CD4-positive, alpha-beta T cell treated with Interferon gamma for 1 hour (primary cell): ENCODE measurements around the gene SCN1B.
"Not testable (repeated sequence)": the region's sequence is repeated elsewhere in the genome, so short reads cannot be mapped to it uniquely, and the experiment has no call there.

Experiments used
- DNase-seq: peaks from one replicate; pipeline ENCODE4 v3.0.0-alpha.2; 2020

SCN1B gene

DNA sequence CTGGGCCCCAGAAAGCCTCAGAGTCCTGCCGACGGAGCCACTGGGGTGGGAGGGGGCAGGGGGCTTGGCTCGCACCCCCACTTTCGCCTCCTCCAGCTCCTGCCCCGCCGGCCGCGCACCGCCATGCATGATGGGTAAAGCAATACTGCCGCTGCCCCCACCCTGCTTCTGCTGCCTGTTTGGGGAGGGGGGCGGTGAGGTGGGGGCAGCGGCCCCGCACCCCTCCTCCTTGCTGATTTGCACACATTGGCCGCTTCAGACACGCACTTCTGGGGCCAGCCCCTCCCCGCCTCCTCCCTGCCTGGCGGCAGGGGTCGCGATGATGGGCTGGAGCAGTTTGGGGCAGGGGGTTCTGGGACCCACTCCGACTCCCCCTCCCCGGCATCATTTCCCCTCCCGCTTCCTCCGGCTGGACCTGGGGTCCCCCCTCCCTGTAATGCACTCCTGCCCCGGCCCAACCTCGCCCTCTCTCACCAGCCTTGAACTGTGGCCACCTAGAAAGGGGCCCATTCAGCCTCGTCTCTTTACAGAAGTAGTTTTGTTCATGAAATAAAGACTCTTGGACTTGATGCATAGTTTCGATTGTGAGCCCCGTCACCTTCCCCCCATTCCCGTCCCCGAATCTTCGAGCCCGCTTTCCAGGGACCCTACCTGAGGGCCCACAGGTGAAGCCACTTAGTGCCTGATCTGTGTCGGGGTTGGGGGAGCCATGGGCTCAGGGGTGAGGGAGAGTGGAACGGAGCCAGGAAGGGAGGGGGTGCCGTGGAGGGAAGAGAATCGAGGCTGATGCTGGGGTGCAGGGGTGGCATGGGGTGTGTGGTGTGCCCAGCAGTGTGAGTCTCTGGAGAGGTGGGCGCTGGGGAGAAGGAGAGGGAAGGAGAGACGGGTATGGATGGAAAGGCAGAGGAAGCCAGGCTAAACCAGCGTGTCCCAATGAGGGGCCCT, 9.9 kb downstream of the SCN1B start:
- no peak for DNase-seq

DNA sequence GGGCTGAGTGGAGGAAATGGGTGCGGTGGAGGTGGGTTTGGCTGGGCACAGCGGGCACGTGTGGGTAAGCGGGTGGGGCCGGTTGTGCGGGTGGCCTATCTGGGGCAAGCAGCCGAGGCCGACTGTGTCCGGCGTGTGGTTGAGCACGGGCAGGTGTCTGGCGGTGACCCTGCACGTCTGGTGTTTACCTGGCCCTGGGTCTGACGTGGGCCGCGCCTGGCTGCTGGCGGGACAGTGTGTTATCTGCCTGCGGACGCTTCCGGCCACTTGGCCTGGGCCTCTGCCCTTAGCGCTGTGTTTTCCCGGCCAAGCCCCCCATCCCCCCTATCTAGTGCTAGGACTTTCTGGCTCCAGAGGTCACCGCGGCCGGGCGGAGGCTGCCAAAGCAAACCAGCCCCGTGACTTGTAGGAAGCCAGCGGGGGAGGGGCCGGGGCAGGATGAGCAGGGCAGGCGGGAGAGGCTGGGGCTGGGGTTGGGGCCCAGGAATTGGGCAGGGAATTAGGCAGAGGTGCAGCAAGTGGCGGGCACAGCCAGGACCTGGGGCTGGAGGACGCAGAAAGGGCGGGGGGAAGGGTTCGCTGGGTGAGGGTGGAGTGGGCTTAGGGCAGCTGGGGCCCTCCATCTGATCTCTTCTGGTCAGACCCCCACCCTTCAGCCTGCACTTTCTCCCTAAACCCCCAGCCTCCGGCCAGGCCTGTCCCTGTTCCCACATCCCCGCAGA, 10.7 kb downstream of the SCN1B start:
- DNase-seq = peak; percentile 58

DNA sequence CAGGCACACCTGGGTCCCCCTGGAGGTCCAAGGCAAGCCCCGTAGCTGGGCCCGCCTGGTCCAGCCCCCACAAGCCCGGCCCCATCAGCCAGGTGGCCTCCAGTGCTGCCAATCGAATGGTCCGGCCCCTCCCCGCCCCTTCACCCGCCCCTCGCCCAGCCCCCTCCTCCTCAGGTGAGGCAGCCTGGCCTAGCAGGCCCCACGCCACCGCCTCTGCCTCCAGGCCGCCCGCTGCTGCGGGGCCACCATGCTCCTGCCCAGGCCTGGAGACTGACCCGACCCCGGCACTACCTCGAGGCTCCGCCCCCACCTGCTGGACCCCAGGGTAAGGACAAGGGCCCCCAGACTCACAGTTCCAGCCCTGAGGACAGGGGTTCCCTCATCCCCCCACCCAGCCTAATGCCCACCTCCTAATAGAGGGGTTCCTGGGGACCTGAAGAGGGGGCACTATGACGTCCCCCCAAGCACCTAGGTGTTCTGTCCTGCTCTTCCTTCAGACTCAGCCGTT, 11.3 kb downstream of the SCN1B start, which contains the start of gene HPN:
Gene HPN, plus strand, starts transcription at position 174 of the 508 bp plus-strand sequence. CDS start 786 bp downstream, outside the sequence.
- no peak for DNase-seq

DNA sequence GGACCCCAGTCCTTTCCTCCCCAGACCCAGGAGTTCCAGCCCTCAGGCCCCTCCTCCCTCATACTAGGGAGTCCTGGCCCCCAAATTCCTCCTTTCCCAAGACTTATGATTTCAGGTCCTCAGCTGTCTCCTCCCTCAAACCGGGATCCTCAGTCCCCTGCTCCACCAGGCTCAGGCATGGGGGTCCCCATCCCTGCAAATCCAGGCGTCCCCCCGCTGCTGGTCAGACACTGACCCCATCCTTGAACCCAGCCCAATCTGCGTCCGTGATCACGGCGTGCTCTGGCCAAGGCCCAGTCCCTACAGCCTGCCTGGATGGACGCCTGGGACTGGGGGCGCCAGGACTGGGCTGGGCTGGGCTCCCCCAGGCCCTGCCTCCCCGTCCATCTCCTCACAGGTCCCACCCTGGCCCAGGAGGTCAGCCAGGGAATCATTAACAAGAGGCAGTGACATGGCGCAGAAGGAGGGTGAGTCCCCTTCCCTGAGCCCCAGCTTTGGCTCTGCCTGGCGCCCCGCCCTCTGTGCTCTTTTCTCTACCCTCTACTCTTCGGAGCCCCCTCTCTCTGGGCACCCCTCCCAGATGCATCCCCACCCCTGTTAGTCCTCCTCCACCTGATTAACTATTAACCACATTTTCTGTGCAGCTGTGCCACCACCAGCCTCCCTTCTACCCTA, 11.9 kb downstream of the SCN1B start:
- no peak for DNase-seq

DNA sequence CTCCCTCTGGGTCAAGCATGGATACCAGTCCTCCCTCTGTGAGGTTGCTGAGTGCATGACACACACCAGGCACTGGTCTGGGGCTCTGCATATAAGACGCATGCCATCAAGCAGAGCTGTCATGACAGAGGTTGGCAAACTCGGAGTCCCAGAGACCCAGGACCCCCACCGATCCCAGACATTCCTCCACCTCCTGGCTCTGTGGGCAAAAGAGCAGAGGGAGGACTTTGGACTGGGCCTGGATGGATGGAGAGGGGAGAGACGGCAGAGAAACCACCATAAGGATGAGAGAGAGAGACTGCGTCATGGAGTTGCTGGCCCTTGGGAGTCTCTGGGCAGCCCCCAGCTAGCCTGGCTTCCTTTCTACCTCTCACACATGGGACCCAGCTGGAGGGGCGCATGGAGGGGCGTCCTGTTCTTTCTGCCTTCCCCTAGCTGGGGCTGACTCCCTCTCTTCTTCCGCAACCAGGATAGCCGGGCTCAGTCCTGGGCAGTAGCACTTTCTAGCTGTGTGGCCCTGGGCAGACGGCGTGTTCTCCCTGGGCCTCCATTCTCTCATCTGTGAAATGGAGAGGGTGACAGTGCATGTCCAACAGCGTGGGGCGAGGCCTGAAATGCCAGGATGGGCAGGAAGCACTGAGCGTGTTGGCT, 12.8 kb downstream of the SCN1B start:
- DNase-seq = no peak

DNA sequence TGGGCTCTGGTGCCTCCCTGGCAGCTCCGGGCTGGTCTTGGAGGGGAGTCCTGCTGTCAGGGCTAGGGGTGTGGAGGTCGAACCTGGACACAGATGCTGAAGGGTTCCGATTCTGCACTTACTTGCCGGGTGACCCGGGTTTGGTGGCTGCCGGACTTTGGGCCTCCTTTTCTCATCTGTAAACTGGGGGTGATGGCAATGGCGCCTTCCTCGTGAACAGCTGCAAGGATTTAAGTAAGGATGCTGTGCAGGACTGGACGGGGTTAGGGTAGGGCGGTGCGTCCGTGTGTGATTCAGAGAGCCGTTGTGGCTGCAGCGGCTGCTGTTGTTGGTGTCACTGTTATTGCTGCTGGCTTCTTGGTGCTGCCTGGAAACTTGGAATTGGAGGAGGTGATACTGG, 13.6 kb downstream of the SCN1B start:
- DNase-seq = no peak

DNA sequence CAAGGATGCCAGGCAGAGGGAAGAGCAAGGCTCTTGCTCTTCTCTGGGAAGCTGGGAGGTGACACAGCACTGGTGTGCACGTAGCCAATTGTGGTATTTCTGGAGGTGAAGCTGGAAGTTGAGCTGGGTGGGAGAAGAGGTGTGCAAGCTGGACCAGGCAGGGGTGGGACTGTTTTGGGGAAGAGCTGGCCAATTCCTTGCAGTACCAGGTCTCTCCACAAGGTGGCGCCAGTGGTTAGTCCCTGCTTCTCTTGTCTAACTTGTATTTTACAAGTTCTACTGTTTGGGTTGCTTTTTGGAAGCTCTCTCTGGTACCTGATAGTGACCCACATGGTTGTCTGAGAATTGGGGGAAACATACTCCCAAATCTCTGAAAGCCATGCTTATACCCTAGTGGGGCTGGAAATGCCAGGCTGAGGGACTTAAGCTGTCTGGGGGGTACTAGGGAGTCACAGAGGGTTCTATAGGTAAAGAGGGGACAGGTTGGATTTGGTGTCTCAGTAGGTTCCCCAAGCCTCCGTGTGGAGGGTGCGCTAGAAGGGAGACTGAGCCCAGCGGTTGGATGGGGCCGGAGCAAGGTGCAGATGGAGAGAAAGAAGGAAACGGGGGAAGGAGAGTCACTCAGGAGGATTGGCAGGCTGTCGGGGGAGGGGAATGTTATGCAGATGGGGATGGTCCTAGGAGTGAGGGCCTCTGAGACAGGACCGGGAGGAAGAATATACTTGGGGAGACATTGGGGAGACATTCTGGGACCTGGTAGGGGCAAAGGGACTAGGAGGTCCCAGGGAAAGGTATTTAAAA, 14.2 kb downstream of the SCN1B start:
- DNase-seq = peak; percentile 31

DNA sequence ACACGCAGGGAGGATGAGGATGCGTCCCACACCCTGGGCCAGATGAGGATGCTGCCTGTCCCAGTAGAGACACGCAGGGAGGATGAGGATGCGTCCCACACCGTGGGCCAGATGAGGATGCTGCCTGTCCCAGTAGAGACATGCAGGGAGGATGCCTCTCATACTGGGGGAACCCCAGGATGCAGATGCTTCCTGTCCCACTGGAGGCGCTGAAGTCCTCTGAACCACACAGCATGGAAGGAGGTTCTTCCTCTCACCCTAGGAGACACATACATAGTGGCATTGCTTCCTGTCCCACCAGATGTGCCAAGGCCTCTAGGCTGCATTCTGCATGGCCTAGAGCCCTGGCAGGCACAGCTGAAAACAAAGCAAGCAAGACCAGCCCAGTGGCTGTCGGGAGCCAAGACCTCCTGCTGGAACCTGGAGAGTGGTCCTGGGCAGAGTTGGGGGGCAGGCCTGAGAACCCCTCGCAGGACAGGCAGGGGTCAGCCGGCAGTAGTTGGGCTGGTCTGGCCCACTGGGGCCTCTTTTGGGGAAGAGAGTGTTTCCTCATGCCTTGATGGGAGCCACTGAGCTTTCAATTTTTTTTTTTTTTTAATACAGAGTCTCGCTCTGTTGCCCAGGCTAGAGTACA, 15.5 kb downstream of the SCN1B start:
- peak; percentile 50 for DNase-seq

DNA sequence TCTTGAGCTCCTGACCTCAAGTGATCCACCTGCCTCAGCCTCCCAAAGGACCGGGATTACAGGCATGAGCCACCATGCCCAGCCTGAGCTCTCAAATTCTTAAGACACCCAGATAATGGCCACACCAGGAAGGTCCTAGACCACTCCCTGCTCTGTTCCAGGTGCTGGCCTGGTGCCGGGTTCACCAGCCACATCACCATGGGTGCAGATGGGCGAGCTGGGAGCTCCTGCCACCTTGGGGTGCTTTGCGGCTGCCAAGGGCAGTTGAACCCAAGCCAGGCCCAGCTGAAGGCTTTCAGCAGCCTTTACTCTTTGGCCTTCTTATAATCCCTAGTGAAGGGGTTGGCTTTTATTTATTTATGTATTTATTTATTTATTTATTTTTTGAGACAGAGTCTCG, 16.2 kb downstream of the SCN1B start:
- no peak for DNase-seq

DNA sequence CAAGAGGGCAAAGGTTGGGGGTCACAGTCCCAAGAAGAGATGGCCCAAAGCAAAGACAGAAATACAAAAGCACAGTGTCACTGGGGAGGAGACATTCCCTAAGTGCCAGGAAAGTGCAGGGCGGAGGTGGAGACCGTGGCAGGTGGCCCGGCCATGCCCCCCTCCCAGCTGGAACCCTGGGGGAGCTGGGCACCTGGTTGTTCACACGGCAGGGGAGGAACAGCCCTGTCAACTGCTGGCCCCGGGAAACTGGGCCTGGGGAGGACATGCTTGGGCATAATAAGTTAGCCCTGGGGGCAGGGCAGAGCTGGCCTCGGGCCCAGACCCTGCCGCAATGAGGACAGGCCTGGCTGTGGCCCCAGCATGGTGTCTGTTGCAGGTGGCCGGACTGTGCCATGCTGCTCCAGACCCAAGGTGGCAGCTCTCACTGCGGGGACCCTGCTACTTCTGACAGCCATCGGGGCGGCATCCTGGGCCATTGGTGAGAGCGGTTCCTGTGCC, 18.7 kb downstream of the SCN1B start:
- no peak for DNase-seq

DNA sequence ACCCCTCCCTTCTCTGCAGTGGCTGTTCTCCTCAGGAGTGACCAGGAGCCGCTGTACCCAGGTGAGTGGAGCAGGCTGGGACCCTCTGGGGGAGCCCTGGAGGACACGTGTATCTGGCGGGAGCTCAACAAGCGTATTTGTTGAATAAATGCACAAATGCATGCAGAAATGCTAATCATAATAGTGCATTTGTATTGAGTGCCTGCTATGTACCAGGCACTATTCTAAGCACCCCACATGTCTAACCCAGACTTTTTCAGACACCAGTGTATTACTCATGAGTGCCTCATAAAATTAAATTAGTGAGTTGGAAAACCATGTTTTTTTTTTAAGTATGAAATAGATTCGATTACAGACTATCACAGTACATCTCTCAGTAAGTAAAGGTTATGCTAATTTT, 19.2 kb downstream of the SCN1B start:
- no peak for DNase-seq

DNA sequence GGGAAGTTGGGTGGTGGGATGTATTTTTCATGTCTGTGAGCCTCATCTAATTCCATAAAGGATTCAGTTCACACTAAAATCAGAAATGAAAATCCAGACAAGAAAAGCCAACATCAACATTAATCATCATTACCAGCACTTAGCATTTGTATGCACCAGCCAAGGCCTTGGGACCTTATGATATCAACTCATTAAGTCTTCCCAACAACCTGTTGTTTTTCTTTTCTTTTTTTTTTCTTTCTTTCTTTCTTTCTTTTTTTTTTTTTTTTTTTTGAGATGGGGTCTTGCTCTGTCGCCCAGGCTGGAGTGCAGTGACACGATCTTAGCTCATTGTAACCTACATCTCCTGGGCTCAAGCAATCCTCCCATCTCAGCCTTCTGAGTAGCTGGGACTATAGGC, 20.4 kb downstream of the SCN1B start:
- DNase-seq = not testable (repeated sequence)

DNA sequence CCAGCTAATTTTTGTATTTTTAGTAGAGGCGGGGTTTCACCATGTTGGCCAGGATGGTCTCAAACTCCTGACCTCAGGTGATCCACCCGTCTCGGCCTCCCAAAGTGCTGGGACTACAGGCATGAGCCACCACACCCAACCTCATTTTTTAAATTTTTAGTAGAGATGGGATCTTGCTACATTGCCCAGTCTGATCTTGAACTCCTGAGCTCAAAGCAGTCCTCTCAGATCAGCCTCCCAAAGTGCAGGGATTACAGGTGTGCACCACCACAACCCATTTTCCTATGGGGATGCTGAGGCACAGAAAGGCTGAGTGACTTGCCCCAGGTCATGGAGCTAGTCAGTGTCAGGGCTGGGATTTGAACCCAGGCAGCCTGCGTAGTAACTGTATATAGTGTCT, 21.0 kb downstream of the SCN1B start:
- DNase-seq = not testable (repeated sequence)

DNA sequence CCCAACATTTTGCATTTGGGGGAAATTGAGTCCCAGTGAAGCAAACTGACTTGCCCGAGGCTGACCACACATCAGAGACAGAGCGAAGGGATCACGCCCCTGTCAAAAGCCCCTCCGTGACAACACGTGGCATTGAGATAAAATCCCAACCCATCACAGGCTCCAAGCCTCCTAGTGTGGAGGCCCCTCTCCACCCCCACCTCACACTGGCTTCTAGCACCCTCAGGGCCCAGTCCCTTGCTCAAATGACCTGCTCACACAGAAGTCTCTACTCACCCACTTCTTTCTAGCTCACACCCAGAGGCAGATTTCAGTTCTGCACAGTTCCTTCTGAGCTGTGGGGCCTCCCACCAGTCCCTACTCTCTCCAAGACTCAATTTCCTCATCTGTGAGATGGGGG, 21.5 kb downstream of the SCN1B start:
- DNase-seq = no peak

DNA sequence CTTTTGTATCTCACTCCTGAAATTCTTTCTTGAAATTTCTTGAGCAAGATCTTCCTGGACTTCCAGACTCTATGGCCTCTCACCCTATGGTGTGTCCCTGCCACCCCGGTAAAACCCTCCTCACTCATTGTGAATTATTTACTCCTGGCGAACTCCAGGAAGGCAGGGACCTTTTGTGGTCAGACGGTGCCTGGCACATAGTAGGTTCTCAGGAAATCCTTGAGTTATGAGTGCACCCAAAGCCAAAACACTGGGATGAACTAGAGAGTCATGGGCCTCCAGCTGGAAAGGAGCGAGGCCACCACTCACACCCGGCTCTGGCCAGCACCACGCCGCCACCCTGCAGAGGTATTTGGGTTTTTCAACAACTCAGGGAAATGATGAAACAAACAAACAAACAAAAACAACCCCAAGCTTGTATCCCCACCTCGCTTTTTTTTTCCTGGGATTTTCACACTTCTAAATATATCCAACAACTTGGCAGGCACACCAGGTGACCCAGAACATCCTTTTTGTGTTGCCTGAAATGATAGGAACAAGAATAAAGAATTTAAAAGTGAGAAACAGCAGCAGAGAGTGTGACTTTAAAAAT, 22.4 kb downstream of the SCN1B start:
- DNase-seq = no peak

DNA sequence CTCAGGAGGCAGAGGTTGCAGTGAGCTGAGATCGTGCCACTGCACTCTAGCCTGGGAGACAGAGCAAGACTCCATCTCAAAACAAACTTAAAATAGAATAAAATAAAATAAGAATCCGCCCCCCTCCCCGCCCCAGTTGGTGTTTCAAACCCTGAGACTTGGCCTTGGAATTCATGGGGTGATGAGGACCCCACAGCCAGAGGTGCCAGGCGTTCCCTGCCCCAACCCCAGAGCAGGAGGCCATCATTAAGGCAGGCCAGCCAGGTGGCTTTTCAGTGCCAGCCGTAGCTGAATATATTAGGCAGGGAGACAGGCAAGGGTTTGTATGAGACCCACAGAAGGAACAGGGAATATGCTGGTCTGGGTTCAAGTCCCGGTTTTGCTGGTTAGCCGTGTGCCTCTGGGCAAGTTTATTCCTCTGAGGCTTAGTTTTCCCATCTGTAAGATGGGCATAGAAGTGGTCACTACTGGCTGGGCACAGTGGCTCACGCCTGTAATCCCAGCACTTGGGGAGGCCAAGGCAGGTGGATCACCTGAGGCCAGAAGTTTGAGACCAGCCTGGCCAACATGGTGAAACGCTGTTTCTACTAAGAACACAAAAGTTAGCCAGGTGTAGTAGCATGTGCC, 23.5 kb downstream of the SCN1B start:
- no peak for DNase-seq

DNA sequence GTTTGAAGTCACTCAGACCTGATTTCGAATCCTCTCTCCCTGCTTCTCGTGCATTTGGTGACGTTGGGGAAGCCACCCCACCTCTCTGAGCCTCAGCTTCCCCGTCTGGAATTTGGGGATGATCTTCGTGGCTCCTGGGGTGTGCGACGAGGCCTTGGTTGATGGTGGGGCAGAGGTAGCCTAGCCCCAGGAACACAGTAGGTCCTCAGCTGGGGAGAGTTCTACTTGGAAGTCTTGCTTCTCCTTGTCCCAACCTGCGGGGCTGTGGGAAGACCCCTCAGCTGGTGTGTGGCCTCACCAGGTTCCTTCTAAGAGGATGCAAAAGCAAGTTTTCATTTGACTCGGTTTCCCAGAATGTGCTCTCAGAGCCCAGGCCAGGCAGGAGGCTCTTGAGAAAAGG, 24.4 kb downstream of the SCN1B start:
- no peak for DNase-seq

DNA sequence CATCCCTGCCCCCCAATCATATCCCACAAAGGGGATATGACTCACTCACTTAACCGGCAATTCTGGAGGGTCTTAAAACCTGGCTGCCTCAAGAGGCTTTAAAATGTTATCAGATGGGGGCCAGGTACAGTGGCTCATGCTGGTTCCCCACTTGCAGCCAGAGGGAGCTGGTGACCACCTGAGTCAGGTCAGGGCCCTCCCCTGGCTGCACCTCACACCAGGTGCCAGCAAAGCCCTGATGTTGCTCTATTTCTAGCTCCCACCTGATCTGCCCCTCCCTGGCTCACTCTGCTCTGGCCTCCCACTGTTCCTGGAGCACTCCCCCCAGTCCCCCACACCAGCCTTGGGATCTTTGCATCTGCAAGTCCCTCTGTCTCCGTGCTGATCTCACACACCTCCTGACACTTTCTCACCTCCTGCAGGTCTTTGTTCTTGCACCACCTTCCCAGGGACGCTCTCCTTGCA, 25.5 kb downstream of the SCN1B start:
- no peak for DNase-seq

DNA sequence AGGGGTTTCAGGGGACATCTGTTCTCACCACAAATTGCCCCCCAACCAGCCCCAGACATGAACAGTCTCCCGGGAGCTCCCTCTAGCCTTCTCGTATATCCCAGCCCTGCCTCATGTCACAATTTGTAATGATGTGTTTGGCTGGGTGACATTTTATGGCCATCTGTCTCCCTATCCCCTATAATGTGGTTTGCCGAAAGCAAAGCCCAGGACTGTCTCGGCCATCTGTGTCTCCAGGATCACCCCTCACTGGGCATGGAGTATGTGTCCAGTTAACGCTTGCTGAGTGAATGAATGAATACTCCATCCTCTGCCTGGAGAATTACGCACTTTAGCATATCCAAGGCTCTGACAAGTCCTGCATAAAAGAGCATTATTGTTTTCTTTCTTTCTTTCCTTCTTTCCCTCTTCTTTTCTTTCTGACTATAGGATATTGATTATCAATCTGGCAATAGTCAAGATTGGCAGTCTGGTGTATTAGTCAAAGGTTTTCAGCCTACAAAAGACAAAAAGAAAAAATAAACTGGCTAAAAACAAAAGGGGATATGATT, 26.3 kb downstream of the SCN1B start:
- no peak for DNase-seq

DNA sequence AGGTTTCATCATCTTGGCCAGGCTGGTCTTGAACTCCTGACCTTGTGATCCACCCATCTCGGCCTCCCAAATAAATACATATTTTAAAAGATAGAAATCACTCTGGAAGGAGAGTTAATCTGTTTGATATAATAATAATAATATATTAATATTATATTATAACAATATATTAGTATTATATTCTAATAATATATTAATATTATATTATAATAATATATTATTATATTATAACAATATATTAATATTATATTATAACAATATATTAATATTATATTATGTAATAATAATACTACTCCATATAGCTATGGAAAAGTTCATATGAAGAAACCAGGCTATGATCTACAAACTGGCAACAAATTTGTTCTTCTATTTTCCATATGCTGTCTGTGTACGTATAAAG, 28.1 kb downstream of the SCN1B start:
- DNase-seq = no peak
